GM18907 (cell line): ENCODE measurements around the gene METTL21A.

Experiments
- ATAC-seq: cut with Tn5 transposase; IDR thresholded peaks from one replicate; pipeline ENCODE4 v1.9.1; 2021; ENCODE audit warnings: mild to moderate bottlenecking, moderate library complexity; ENCODE audit not compliant: unreplicated experiment

The METTL21A gene

DNA sequence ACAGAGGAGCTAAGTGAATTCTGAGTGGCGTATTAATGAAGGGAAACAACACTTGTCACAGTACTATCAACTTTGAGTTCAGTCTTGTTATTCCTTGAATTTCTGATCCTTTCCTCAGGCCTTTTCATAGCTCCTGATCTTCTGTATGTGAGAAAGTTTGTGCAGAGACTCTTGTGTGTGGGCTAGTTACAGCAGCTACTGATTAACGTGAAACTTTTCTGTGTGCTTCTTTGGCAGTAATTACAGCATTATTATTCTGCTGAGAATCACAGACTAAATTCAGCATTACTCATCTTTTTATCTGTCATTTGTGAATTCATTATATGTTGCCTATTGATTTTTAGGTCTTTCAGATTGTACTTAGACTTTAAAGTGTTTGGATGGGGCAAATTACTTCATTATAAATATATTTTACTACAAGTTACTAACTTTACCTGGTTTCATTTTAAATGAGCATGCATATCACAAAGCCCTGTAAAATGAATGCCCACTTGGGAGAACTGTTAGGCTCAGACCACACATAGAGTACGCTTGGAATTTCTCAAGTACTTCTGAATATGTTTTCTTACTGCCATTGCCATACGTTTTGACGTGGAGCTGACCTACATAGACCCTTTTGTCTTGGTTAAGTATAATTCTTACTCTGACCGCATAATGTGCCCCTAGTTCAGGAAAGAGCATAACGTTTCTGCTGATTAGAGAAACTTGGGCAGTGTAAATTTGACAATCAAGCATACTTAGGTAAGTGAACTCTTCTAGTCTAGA, 59.3 kb downstream of the METTL21A start:
- ATAC-seq, result no peak
